SU-DHL-6 (cell line): ENCODE measurements around the gene MAPKBP1.
"Not testable (repeated sequence)": the region's sequence is repeated elsewhere in the genome, so short reads cannot be mapped to it uniquely, and the experiment has no call there.

Experiments
- H2AFZ ChIP-seq: fragments of 200-600 bp; sonication (generic); 2 replicates; pipeline ENCODE4 v1.6.1; 2014; ENCODE audit warnings: low read depth, mild to moderate bottlenecking, moderate library complexity, mixed read lengths, antibody characterized with exemption, low read length; ENCODE audit not compliant: severe bottlenecking
- H3F3A ChIP-seq: fragments of 200-600 bp; shearing (Covaris generic); 2 replicates; pipeline ENCODE4 v1.6.0; 2016; ENCODE audit warnings: antibody characterized with exemption, mild to moderate bottlenecking; ENCODE audit not compliant: insufficient read depth
- H3K27ac ChIP-seq: fragments of 200-600 bp; sonication (generic); 2 replicates; pipeline ENCODE4 v1.5.1; 2016; ENCODE audit warnings: low read depth, mild to moderate bottlenecking, low read length, moderate library complexity, mixed read lengths
- H3K27me3 ChIP-seq: fragments of 200-600 bp; sonication (generic), shearing (Covaris generic); 2 replicates; pipeline ENCODE4 v1.6.0; 2014; ENCODE audit warnings: mild to moderate bottlenecking, low read length
- H3K36me3 ChIP-seq: fragments of 200-600 bp; sonication (generic); 2 replicates; pipeline ENCODE4 v1.6.1; 2014; ENCODE audit warnings: mild to moderate bottlenecking, low read length, mixed read lengths
- H3K4me2 ChIP-seq: fragments of 300-600, 200-600 bp; shearing (Covaris generic), sonication (generic); 2 replicates; pipeline ENCODE4 v1.6.0; 2014; ENCODE audit warnings: low read length, low read depth, mild to moderate bottlenecking; ENCODE audit not compliant: poor library complexity, severe bottlenecking
- H3K4me3 ChIP-seq: fragments of 200-600 bp; sonication (generic); 2 replicates; pipeline ENCODE4 v1.5.1; 2014; ENCODE audit warnings: antibody characterized with exemption, low read length, mild to moderate bottlenecking, mixed read lengths; ENCODE audit not compliant: insufficient read depth, poor library complexity, severe bottlenecking
- H3K79me2 ChIP-seq: fragments of 200-600 bp; sonication (generic); 2 replicates; pipeline ENCODE4 v1.6.1; 2014; ENCODE audit warnings: mild to moderate bottlenecking, low read length, moderate library complexity; ENCODE audit not compliant: insufficient read depth
- H3K9ac ChIP-seq: fragments of 200-600 bp; sonication (generic); 2 replicates; pipeline ENCODE4 v1.7.0; 2014; ENCODE audit warnings: mild to moderate bottlenecking, low read length
- H3K9me2 ChIP-seq: fragments of 200-600 bp; sonication (generic); replicated peaks from 2 replicates; pipeline ENCODE4 v1.6.1; 2014; ENCODE audit warnings: low read length; ENCODE audit not compliant: insufficient read depth
- H3K9me3 ChIP-seq: fragments of 200-600 bp; sonication (generic); 2 replicates; pipeline ENCODE4 v1.6.1; 2014; ENCODE audit warnings: low read length, mixed read lengths; ENCODE audit not compliant: insufficient read depth
- H4K20me1 ChIP-seq: fragments of 200-600 bp; sonication (generic); 2 replicates; pipeline ENCODE4 v1.6.1; 2014; ENCODE audit warnings: low read depth, mild to moderate bottlenecking, antibody characterized with exemption, low read length, moderate library complexity, mixed read lengths
- CTCF ChIP-seq: fragments of 200-600 bp; sonication (generic); IDR thresholded peaks from one replicate; pipeline ENCODE4 v1.5.1; 2017; ENCODE audit warnings: antibody characterized with exemption, mild to moderate bottlenecking, low read length, moderate library complexity; ENCODE audit not compliant: insufficient read depth, poor library complexity, severe bottlenecking
- EZH2phosphoT487 ChIP-seq: fragments of 200-600 bp; sonication (generic), shearing (Covaris generic); conservative IDR thresholded peaks from 2 replicates; pipeline ENCODE4 v1.6.1; 2018; ENCODE audit warnings: mild to moderate bottlenecking, antibody characterized with exemption, low read length, moderate library complexity, mixed read lengths

Gene MAPKBP1

GRCh38 chr15:41774062-41774881 is at the start of gene MAPKBP1:
MAPKBP1 (plus strand) TSS chr15:41774484; CDS start chr15:41775276, 792 bp downstream.
- H3K79me2 ChIP-seq = no peaks in the 10 kb centered on the region
- peak within 1 kb of the TSS; percentile 71 for H3K4me3 ChIP-seq
- peaks cover 18% of the 10 kb centered on the region for H3F3A ChIP-seq
- H3K9ac ChIP-seq = peak within 1 kb of the TSS; percentile 78
- no peaks in the 10 kb centered on the region for H3K36me3 ChIP-seq
- H3K9me2 ChIP-seq = no peaks in the 10 kb centered on the region
- peak within 1 kb of the TSS; percentile 97 for H3K27ac ChIP-seq
- TF ChIP-seq EZH2phosphoT487 (no peak), CTCF (peak; percentile 91)
- H3K4me2 ChIP-seq = peak within 1 kb of the TSS; percentile 91
- peak within 1 kb of the TSS; percentile 95 for H2AFZ ChIP-seq
- no peaks in the 10 kb centered on the region for H3K9me3 ChIP-seq
- no peaks in the 10 kb centered on the region for H3K27me3 ChIP-seq
- H4K20me1 ChIP-seq = no peaks in the 10 kb centered on the region

GRCh38 chr15:41727143-41727542 is 47.1 kb upstream of the MAPKBP1 start:
- Histone ChIP-seq H3K27ac (no peak overlapping the region), H3K27me3 (no peaks in the 10 kb centered on the region), H3K4me2 (no peak overlapping the region), H4K20me1 (no peaks in the 10 kb centered on the region), H3K4me3 (no peak overlapping the region), H3F3A (peaks cover 10% of the 10 kb centered on the region; the same call in 1 of the 2 replicates), H2AFZ (no peak overlapping the region), H3K9me3 (no peaks in the 10 kb centered on the region), H3K9me2 (no peaks in the 10 kb centered on the region), H3K36me3 (0 out of 2 replicates have a peak, but pooled peaks cover 4% of the 10 kb centered on the region), H3K9ac (no peak overlapping the region), H3K79me2 (no peaks in the 10 kb centered on the region)
- TF ChIP-seq EZH2phosphoT487 (no peak), CTCF (no peak)

- not testable (repeated sequence) for H2AFZ ChIP-seq
Measured at GRCh38 chr15:41728061-41728460, 46.2 kb upstream of the MAPKBP1 start.

GRCh38 chr15:41730543-41730942 is 43.7 kb upstream of the MAPKBP1 start:
- Histone ChIP-seq H3K36me3 (0 out of 2 replicates have a peak, but pooled peaks cover 4% of the 10 kb centered on the region), H3K27me3 (no peaks in the 10 kb centered on the region), H3K9me3 (no peaks in the 10 kb centered on the region), H3F3A (peaks cover 10% of the 10 kb centered on the region; the same call in 1 of the 2 replicates), H4K20me1 (no peaks in the 10 kb centered on the region), H3K9ac (peak overlapping the region; percentile 24; the same call in 1 of the 2 replicates), H3K4me3 (peak overlapping the region; percentile 44), H3K79me2 (no peaks in the 10 kb centered on the region), H3K4me2 (peak overlapping the region; percentile 77), H3K27ac (peak overlapping the region; percentile 74), H3K9me2 (no peaks in the 10 kb centered on the region), H2AFZ (peak overlapping the region; percentile 11)
- TF ChIP-seq EZH2phosphoT487 (no peak), CTCF (no peak)

More at GRCh38 chr15:41728061-41728460, 46.2 kb upstream of the MAPKBP1 start:
- not testable (repeated sequence) for H3K9me2 ChIP-seq, H3K9me3 ChIP-seq, H3K27me3 ChIP-seq, H3K79me2 ChIP-seq, H3K9ac ChIP-seq, H3K4me2 ChIP-seq, H4K20me1 ChIP-seq, H3K36me3 ChIP-seq, H3K4me3 ChIP-seq, H3K27ac ChIP-seq, H3F3A ChIP-seq
